Esophagus muscularis mucosa (tissue), 4 donors: ENCODE data around the gene KATNB1. TPM values are rescaled to one million over a fixed set of nuclear protein-coding genes. Genes with fewer than 3 reads are reported as not detected.
A peak's percentile ranks its signal among the peaks of the same experiment; 100 is the strongest.

Experiments used
- DNase-seq: peaks from one replicate; pipeline ENCODE4 v3.0.0-alpha.2; 2017; ENCODE audit errors: extremely low spot score
- H3K27ac ChIP-seq, 4 donors: fragments of 200-600 bp; sonication (generic); replicated peaks in 1 of 4; 1 replicate in 3 of 4; 2 replicates in 1 of 4; pipeline ENCODE4 v1.5.1; 2016 to 2019; ENCODE audit warnings: mild to moderate bottlenecking in 1 of 4
- H3K27me3 ChIP-seq, 4 donors: fragments of 200-600 bp; sonication (generic); one replicate each; pipeline versions ENCODE4 v1.5.1 to v1.6.0; 2016 to 2019
- H3K36me3 ChIP-seq, 4 donors: fragments of 200-600 bp; sonication (generic); one replicate each; pipeline ENCODE4 v1.5.1; 2016 to 2019
- H3K4me1 ChIP-seq, 4 donors: fragments of 200-600 bp; sonication (generic); one replicate each; pipeline ENCODE4 v1.5.1; 2016 to 2019
- H3K4me3 ChIP-seq, 4 donors: fragments of 200-600 bp; sonication (generic); 1 replicate in 2 of 4; 2 replicates in 2 of 4; pipeline ENCODE4 v1.5.1; 2016 to 2019; ENCODE audit warnings: mild to moderate bottlenecking in 4 of 4, moderate library complexity in 1 of 4
- H3K9me3 ChIP-seq, 4 donors: fragments of 200-600 bp; sonication (generic); 1 replicate in 3 of 4; 2 replicates in 1 of 4; pipeline ENCODE4 v1.5.1; 2016 to 2019
- EP300 ChIP-seq: sonication (generic); formaldehyde crosslinking; IDR thresholded peaks from one replicate; pipeline ENCODE4 v1.6.1; 2017; ENCODE audit warnings: antibody characterized with exemption
- POLR2A ChIP-seq: fragments of 450-650 bp; IDR thresholded peaks from one replicate; pipeline ENCODE4 v1.6.1; 2017; ENCODE audit warnings: antibody characterized with exemption, moderate library complexity, mild to moderate bottlenecking, low read depth
- POLR2AphosphoS5 ChIP-seq, 2 donors: sonication (generic); formaldehyde crosslinking; IDR thresholded peaks; one replicate each; pipeline ENCODE4 v1.6.1; 2017; ENCODE audit warnings: antibody characterized with exemption in 2 of 2
- WGBS: methylation state at CpG from one replicate; pipeline ENCODE4 v1.1.5; 2018; 5-methylcytosine and 5-hydroxymethylcytosine counted together
- intact Hi-C: fragments of 100-400 bp; cut with DNase I; formaldehyde crosslinking; loops from one replicate; pipeline ENCODE4 v1.15.1; 2023
- total RNA-seq, 4 donors: library from RNA; depleted of rRNA; stranded (reverse); fragments of >200 nt; gene quantifications; one replicate each; pipeline versions ENCODE4 v1.1.0 to v1.2.1, GENCODE V29; 2016
- TF ChIP-seq, protein P1 (sequence below), 3 experiments: fragments of 200-600 bp in 2 of 3; fragments of 450-650 bp in 1 of 3; sonication (generic) in 2 of 3; IDR thresholded peaks; one replicate each; pipeline ENCODE4 v1.5.1; 2017 to 2019; ENCODE audit warnings: antibody characterized with exemption in 3 of 3, mild to moderate bottlenecking in 2 of 3, moderate library complexity in 1 of 3

The KATNB1 gene
- total RNA-seq, 4 donors from 2014 or later: 10.4 to 16.9 (median 15.3) TPM

DNA sequence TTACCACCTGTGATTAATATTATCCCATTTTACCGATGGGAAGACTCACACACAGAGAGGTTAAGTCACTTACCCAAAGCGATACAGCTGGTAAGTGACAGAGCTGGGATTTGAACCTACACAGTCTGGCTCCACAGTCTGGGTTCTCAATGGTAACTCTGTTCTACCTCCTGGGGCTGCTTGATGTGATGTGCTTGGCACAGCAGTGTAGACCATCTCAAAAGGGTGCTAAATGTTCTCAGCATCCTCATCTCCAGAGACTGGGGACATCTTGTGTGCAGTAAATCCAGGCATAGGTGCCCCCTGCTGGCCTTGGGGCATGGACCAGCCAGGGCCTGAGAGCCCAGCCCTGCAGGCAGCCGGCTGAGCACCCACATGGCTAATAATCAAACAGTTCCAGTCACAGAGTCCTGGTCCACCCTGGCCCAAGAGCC, 15.4 kb upstream of the KATNB1 start:
- Histone ChIP-seq H3K36me3 (no peaks in the 10 kb centered on the region), H3K27me3 (peaks cover 0 to 28% (median 0%) of the 10 kb centered on the region in 4 donors), H3K4me3 (no peak overlapping the region), H3K4me1 (no peaks in the 10 kb centered on the region), H3K9me3 (no peaks in the 10 kb centered on the region), H3K27ac (no peak overlapping the region)
- WGBS: 73% methylated on average over 3 of the region's 3 CpGs
- intact Hi-C loops: no loop called here
- TF ChIP-seq POLR2AphosphoS5 (IDR thresholded peaks at IDR 0.05) (no peak), POLR2A (no peak), EP300 (no peak)
- TF ChIP-seq, protein P1, sequence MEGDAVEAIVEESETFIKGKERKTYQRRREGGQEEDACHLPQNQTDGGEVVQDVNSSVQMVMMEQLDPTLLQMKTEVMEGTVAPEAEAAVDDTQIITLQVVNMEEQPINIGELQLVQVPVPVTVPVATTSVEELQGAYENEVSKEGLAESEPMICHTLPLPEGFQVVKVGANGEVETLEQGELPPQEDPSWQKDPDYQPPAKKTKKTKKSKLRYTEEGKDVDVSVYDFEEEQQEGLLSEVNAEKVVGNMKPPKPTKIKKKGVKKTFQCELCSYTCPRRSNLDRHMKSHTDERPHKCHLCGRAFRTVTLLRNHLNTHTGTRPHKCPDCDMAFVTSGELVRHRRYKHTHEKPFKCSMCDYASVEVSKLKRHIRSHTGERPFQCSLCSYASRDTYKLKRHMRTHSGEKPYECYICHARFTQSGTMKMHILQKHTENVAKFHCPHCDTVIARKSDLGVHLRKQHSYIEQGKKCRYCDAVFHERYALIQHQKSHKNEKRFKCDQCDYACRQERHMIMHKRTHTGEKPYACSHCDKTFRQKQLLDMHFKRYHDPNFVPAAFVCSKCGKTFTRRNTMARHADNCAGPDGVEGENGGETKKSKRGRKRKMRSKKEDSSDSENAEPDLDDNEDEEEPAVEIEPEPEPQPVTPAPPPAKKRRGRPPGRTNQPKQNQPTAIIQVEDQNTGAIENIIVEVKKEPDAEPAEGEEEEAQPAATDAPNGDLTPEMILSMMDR (IDR thresholded peaks at IDR 0.05): peak in 2 of 3 experiments; percentile 19 to 38
- DNase-seq: no peak

GRCh38 chr16:57721356-57722209, 14.0 kb upstream of the KATNB1 start:
- Histone ChIP-seq H3K4me3 (no peak overlapping the region), H3K36me3 (no peaks in the 10 kb centered on the region), H3K27me3 (peaks cover 0 to 33% (median 0%) of the 10 kb centered on the region in 4 donors), H3K27ac (no peak overlapping the region), H3K4me1 (no peaks in the 10 kb centered on the region), H3K9me3 (no peaks in the 10 kb centered on the region)
- TF ChIP-seq POLR2AphosphoS5 (IDR thresholded peaks at IDR 0.05): no peak
- no peak for TF ChIP-seq EP300
- TF ChIP-seq, protein P1 (IDR thresholded peaks at IDR 0.05): no peak
- no peak for TF ChIP-seq POLR2A
- WGBS: 86% methylated on average over 12 of the region's 17 CpGs
- intact Hi-C loops: no loop called here
- DNase-seq: no peak

GRCh38 chr16:57722210-57722499, 13.4 kb upstream of the KATNB1 start:
- Histone ChIP-seq H3K27ac (no peak overlapping the region), H3K36me3 (no peaks in the 10 kb centered on the region), H3K27me3 (peaks cover 0 to 33% (median 0%) of the 10 kb centered on the region in 4 donors), H3K9me3 (no peaks in the 10 kb centered on the region), H3K4me3 (no peak overlapping the region), H3K4me1 (no peaks in the 10 kb centered on the region)
- DNase-seq: no peak
- TF ChIP-seq POLR2A (no peak), EP300 (no peak), POLR2AphosphoS5 (IDR thresholded peaks at IDR 0.05) (no peak)
- TF ChIP-seq, protein P1 (IDR thresholded peaks at IDR 0.05): no peak
- intact Hi-C loops: no loop called here
- WGBS: 90% methylated on average over 2 of the region's 2 CpGs

- no peaks in the 10 kb centered on the region for H3K36me3 ChIP-seq
- H3K4me3 ChIP-seq: no peak overlapping the region
- no peak overlapping the region for H3K27ac ChIP-seq
- no peaks in the 10 kb centered on the region for H3K9me3 ChIP-seq
- intact Hi-C loops: no loop called here
- H3K4me1 ChIP-seq: no peaks in the 10 kb centered on the region
- DNase-seq: no peak
- no peak for TF ChIP-seq EP300
- WGBS: 80% methylated on average over 11 of the region's 11 CpGs
- H3K27me3 ChIP-seq: peaks cover 0 to 32% (median 0%) of the 10 kb centered on the region in 4 donors
Observed at GRCh38 chr16:57722651-57723050, 12.9 kb upstream of the KATNB1 start.

- no peaks in the 10 kb centered on the region for H3K9me3 ChIP-seq
- H3K4me1 ChIP-seq: no peaks in the 10 kb centered on the region
- H3K27ac ChIP-seq: no peak overlapping the region
- WGBS: 82% methylated on average over 7 of the region's 7 CpGs
- DNase-seq: no peak
- peaks cover 0 to 27% (median 0%) of the 10 kb centered on the region in 4 donors for H3K27me3 ChIP-seq
- no peak overlapping the region for H3K4me3 ChIP-seq
- TF ChIP-seq EP300 (no peak), POLR2AphosphoS5 (IDR thresholded peaks at IDR 0.05) (no peak), POLR2A (no peak)
- TF ChIP-seq, protein P1 (IDR thresholded peaks at IDR 0.05): no peak
- H3K36me3 ChIP-seq: no peaks in the 10 kb centered on the region
- intact Hi-C loops: no loop called here
Observed at GRCh38 chr16:57723170-57723569, 12.4 kb upstream of the KATNB1 start.
